ENCODE data around the gene RAB9A.

DNA sequence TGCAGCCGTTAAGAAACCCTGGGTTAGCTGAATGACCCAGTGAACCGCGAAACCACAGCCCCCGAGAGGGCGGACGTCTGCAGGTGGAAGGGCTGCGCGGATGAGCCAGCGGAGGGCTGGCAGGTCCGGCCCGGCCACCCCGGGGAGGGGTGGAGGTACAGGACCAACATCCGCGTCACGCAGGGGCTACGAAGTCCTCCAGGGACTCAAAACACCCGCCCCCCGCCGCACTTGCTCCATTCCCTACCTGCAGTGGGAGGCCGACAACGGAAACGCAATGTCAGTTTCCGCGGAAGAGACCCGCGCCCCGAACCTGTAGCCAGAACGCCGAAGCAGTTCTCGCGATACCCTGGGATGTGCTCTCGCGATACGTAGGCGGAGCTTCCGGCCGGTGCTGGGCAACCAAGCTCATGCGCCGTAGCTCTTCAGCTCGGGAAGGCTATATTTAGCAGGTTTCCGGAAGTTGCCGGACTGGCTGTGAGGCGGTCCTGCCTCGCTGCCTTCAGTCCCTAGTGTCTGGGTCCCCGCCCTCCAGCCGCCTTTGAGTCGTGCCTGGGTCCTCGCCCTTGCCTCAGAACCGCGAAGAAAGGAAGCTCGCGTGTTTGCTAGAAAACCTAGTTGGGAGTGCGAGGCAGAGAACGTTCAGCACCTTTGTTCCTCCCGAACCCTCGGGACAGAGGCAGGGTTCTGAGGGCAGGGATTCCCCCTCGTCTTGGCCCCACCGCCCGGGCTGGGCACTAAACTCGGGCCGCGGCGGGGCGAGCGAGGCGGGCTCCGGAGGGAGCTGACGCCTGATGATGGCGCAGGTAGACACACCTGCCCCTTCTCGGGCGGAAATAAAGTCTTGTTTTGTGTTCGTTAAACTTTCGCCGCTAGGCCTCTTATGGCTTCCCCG, 45.6 kb downstream of the RAB9A start, which contains the start of the genes OFD1 and TRAPPC2:
- no peak for TF ChIP-seq EZH2 (IDR thresholded peaks at IDR 0.05)
- TF ChIP-seq POLR2AphosphoS5 (IDR thresholded peaks at IDR 0.05; ENCODE audit: borderline replicate concordance, low read depth, low read length): peak; percentile 93
